NT2/D1 (cell line): ENCODE data around the gene CALB2.

ENCODE experiments used
- SUZ12 ChIP-seq: IDR thresholded peaks from 2 replicates; pipeline ENCODE4 v1.6.1; 2011; ENCODE audit not compliant: insufficient read length, insufficient read depth; ENCODE audit errors: extremely low read depth
- YY1 ChIP-seq: IDR thresholded peaks from 2 replicates; pipeline ENCODE4 v1.6.1; 2011; ENCODE audit not compliant: insufficient read length, insufficient read depth
- ZNF274 ChIP-seq: IDR thresholded peaks from 2 replicates; pipeline ENCODE4 v1.6.1; 2011; ENCODE audit warnings: mild to moderate bottlenecking, low read depth, low read length

- TF ChIP-seq SUZ12 (no peak), YY1 (no peak), ZNF274 (no peak)
Measured at GRCh38 chr16:71431176-71431575, 72.7 kb downstream of the CALB2 start.
